ENCODE measurements around the gene PPP4R2. TPM values are rescaled to one million over a fixed set of nuclear protein-coding genes. Genes with fewer than 3 reads are reported as not detected.

Gene PPP4R2
- total RNA-seq, 1 donor from 2014 or later = 24.3 TPM

DNA sequence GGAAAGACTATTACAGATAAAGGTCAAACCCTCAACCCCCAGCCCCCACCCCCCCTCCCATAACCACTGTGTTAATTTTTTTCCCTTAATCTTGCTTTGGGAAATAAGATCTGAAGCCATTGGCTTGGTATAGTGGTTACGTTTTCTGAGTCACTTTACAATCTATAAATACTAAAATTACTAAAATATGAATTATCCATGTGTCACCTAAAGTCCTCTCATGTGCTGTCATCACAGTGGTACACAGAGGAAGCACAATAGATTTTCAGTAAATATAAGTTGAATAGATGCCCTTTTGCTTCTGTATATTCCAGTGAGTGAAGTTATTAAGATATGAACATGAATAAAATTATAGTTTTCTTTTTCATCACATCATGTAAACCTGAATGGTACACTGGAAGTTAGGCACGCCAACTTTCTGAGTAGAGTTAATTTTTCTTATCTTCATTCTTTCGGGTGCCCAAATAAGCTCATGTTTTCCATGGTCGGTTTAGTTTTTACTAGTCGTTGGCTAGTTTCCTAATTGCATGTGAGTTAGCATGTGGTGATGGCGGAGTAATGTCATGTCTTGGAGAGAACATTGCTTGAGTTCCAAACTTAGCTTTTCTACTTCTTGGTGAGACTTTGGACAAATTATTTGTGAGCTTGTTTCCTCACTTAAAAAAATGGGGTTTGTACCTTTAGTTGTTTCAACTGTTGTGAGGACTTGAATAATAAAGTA is 11.5 kb downstream of the PPP4R2 start:
- peaks cover 54% of the 10 kb centered on the region for H3K4me1 ChIP-seq
- TF ChIP-seq POLR2A (IDR thresholded peaks at IDR 0.05) (no peak), POLR2AphosphoS5 (IDR thresholded peaks at IDR 0.05; ENCODE audit: insufficient read depth in 1 of 2, low read depth in 1 of 2) (no peak), CTCF (IDR thresholded peaks at IDR 0.05) (no peak)
- H3K27me3 ChIP-seq = no peaks in the 10 kb centered on the region
- intact Hi-C loops (cut with DNase I) = no loop called here
- H3K36me3 ChIP-seq = no peaks in the 10 kb centered on the region
- DNase-seq (ENCODE audit: extremely low spot score in 2 of 2) = no peak
- H3K4me3 ChIP-seq = no peak overlapping the region
- no peak overlapping the region for H3K27ac ChIP-seq
- H3K9me3 ChIP-seq = no peaks in the 10 kb centered on the region

DNA sequence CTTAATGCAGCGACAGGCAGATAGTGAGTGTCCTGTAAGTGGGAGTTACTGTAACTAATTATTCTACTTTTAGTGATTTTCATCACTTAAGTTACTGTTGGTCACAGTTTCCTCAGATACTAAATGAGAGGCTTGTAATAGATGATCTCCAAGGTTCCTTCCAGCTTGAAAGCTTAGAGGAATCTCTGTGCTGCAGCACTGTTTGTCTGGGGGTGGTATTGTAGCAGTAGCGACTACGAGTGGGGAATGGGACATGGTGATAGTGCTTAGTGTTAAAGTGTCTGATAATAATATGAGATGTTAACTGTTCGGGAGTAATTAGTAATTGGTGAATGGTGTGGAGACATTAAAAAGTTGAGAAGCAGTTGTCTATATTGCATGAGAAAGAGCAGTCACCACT is 12.4 kb downstream of the PPP4R2 start:
- Histone ChIP-seq H3K4me3 (no peak overlapping the region), H3K27ac (no peak overlapping the region), H3K9me3 (no peaks in the 10 kb centered on the region), H3K4me1 (peaks cover 55% of the 10 kb centered on the region), H3K27me3 (no peaks in the 10 kb centered on the region), H3K36me3 (no peaks in the 10 kb centered on the region)
- TF ChIP-seq POLR2A (IDR thresholded peaks at IDR 0.05) (no peak), POLR2AphosphoS5 (IDR thresholded peaks at IDR 0.05; ENCODE audit: insufficient read depth in 1 of 2, low read depth in 1 of 2) (no peak), CTCF (IDR thresholded peaks at IDR 0.05) (no peak)
- no peak for DNase-seq (ENCODE audit: extremely low spot score in 2 of 2)
- intact Hi-C loops (cut with DNase I) = no loop called here

DNA sequence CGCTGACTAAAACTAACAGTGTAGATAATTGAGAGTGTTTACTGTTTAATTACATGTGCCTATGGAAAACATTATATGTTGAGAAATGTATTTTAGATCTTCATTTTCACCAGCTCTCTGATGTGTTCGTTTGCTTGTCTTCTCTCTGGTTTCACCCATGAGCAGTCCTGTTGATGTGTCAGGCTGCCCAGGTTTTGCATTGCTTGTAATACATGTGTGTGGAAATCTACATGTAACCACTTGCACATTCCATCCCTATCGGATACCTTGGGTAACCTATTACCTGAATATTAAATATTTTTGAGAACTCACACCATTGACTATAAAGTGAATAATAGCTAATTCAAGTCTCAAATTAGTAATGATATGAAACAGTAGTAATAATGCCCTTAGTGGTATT is 13.1 kb downstream of the PPP4R2 start:
- no peaks in the 10 kb centered on the region for H3K9me3 ChIP-seq
- no peaks in the 10 kb centered on the region for H3K36me3 ChIP-seq
- peaks cover 58% of the 10 kb centered on the region for H3K4me1 ChIP-seq
- TF ChIP-seq POLR2A (IDR thresholded peaks at IDR 0.05) (no peak), POLR2AphosphoS5 (IDR thresholded peaks at IDR 0.05; ENCODE audit: insufficient read depth in 1 of 2, low read depth in 1 of 2) (no peak), CTCF (IDR thresholded peaks at IDR 0.05) (no peak)
- no peak for DNase-seq (ENCODE audit: extremely low spot score in 2 of 2)
- H3K27me3 ChIP-seq = no peaks in the 10 kb centered on the region
- H3K27ac ChIP-seq = no peak overlapping the region
- intact Hi-C loops (cut with DNase I) = no loop called here
- H3K4me3 ChIP-seq = no peak overlapping the region

GRCh38 chr3:73010158-73010557 is 13.5 kb downstream of the PPP4R2 start:
- H3K27ac ChIP-seq = no peak overlapping the region
- H3K27me3 ChIP-seq = no peaks in the 10 kb centered on the region
- peaks cover 58% of the 10 kb centered on the region for H3K4me1 ChIP-seq
- no peaks in the 10 kb centered on the region for H3K9me3 ChIP-seq
- H3K36me3 ChIP-seq = no peaks in the 10 kb centered on the region
- DNase-seq (ENCODE audit: extremely low spot score in 2 of 2) = no peak
- intact Hi-C loops (cut with DNase I) = no loop called here
- no peak overlapping the region for H3K4me3 ChIP-seq
- TF ChIP-seq POLR2A (IDR thresholded peaks at IDR 0.05) = no peak
- TF ChIP-seq CTCF (IDR thresholded peaks at IDR 0.05) = no peak
- TF ChIP-seq POLR2AphosphoS5 (IDR thresholded peaks at IDR 0.05; ENCODE audit: insufficient read depth in 1 of 2, low read depth in 1 of 2) = no peak

DNA sequence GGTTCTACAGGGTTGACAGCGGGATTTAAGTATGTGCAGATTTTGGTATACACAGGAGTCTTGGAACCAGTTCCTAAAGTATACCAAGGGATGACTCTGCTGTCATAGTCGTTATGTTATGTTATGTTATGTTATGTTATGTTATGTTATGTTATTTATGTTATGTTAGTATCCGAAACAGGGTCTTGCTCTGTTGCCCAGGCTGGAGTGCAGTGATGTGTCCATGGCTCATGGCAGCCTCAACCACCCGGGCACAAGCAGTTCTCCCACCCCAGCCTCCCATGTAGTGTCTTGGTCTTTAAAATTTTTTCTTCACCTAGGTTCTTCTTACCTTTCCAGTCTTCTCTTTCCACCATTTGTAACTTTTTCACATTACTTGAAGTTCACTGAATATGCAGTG is 21.7 kb downstream of the PPP4R2 start:
- Histone ChIP-seq H3K9me3 (no peaks in the 10 kb centered on the region), H3K27ac (no peak overlapping the region), H3K4me3 (no peak overlapping the region), H3K4me1 (peaks cover 42% of the 10 kb centered on the region), H3K27me3 (no peaks in the 10 kb centered on the region), H3K36me3 (no peaks in the 10 kb centered on the region)
- no peak for DNase-seq (ENCODE audit: extremely low spot score in 2 of 2)
- TF ChIP-seq CTCF (IDR thresholded peaks at IDR 0.05) (no peak), POLR2A (IDR thresholded peaks at IDR 0.05) (no peak)
- intact Hi-C loops (cut with DNase I) = no loop called here
